KMS-11 (cell line): ENCODE measurements around the gene TNFAIP1.
"Not testable (repeated sequence)": the region's sequence is repeated elsewhere in the genome, so short reads cannot be mapped to it uniquely, and the experiment has no call there.

Source experiments
- H2AFZ ChIP-seq: fragments of 200-600 bp; sonication (generic); 2 replicates; pipeline ENCODE4 v1.6.1; 2016; ENCODE audit warnings: antibody characterized with exemption, mixed run types, low read depth
- H3K27ac ChIP-seq: fragments of 200-600 bp; sonication (generic); 2 replicates; pipeline ENCODE4 v1.6.1; 2016; ENCODE audit warnings: mild to moderate bottlenecking, mixed run types
- H3K27me3 ChIP-seq: fragments of 200-600 bp; sonication (generic); 2 replicates; pipeline ENCODE4 v1.6.1; 2017; ENCODE audit warnings: mild to moderate bottlenecking, low read depth, mixed run types, moderate library complexity; ENCODE audit not compliant: insufficient read depth
- H3K36me3 ChIP-seq: fragments of 200-600 bp; sonication (generic); 2 replicates; pipeline ENCODE4 v1.6.1; 2017; ENCODE audit warnings: mild to moderate bottlenecking, mixed run types; ENCODE audit not compliant: insufficient read depth
- H3K4me1 ChIP-seq: fragments of 200-600 bp; sonication (generic); 2 replicates; pipeline ENCODE4 v1.6.1; 2016; ENCODE audit warnings: mild to moderate bottlenecking, low read depth, mixed run types; ENCODE audit not compliant: poor library complexity, severe bottlenecking
- H3K4me2 ChIP-seq: fragments of 200-600 bp; sonication (generic); 2 replicates; pipeline ENCODE4 v1.7.0; 2016; ENCODE audit warnings: mild to moderate bottlenecking, mixed run types
- H3K4me3 ChIP-seq: fragments of 200-600 bp; sonication (generic); IDR thresholded peaks from 2 replicates; pipeline ENCODE4 v1.6.1; 2017; ENCODE audit warnings: low read depth, low read length, mixed read lengths; ENCODE audit not compliant: insufficient read depth
- H3K79me2 ChIP-seq: fragments of 200-600 bp; sonication (generic); 2 replicates; pipeline ENCODE4 v1.6.1; 2016; ENCODE audit warnings: low read depth, mixed run types; ENCODE audit not compliant: insufficient read depth
- H3K9ac ChIP-seq: fragments of 200-600 bp; sonication (generic); 2 replicates; pipeline ENCODE4 v1.6.1; 2016; ENCODE audit warnings: mild to moderate bottlenecking, mixed run types
- H4K20me1 ChIP-seq: fragments of 200-600 bp; sonication (generic); 2 replicates; pipeline ENCODE4 v1.6.1; 2016; ENCODE audit warnings: mild to moderate bottlenecking, mixed run types; ENCODE audit not compliant: insufficient read depth
- CTCF ChIP-seq: fragments of 200-600 bp; sonication (generic); conservative IDR thresholded peaks from 2 replicates; pipeline ENCODE4 v1.6.1; 2017; ENCODE audit warnings: low read depth, mild to moderate bottlenecking, antibody characterized with exemption, low read length, moderate library complexity, mixed read lengths

Gene TNFAIP1

GRCh38 chr17:28335201-28335958 is at the start of gene TNFAIP1, which contains the start of gene IFT20:
Gene TNFAIP1, plus strand, starts transcription at chr17:28335761. Its CDS starts 3,761 bp downstream, at chr17:28339522.
Gene IFT20, minus strand, starts transcription at chr17:28335472. Its CDS starts 3,487 bp downstream, at chr17:28331985.
- H3K4me2 ChIP-seq, result peak within 1 kb of the TSS; percentile 91
- no peaks in the 10 kb centered on the region for H4K20me1 ChIP-seq
- H3K27me3 ChIP-seq, result no peaks in the 10 kb centered on the region
- H3K27ac ChIP-seq, result peak within 1 kb of the TSS; percentile 63
- H3K4me3 ChIP-seq, result no peak within 1 kb of the TSS
- H3K79me2 ChIP-seq, result no peaks in the 10 kb centered on the region; the same call in 1 of the 2 replicates
- peak within 1 kb of the TSS; percentile 74 for H3K9ac ChIP-seq
- H3K4me1 ChIP-seq, result peaks cover 15% of the 10 kb centered on the region
- TF ChIP-seq CTCF, result no peak
- H3K36me3 ChIP-seq, result no peaks in the 10 kb centered on the region
- peak within 1 kb of the TSS; percentile 77 for H2AFZ ChIP-seq

- H4K20me1 ChIP-seq, result no peaks in the 10 kb centered on the region
- no peaks in the 10 kb centered on the region for H3K36me3 ChIP-seq
- H3K79me2 ChIP-seq, result no peaks in the 10 kb centered on the region
- no peaks in the 10 kb centered on the region for H3K27me3 ChIP-seq
- H3K9ac ChIP-seq, result no peak overlapping the region
- H3K27ac ChIP-seq, result no peak overlapping the region
- no peak for TF ChIP-seq CTCF
- H3K4me1 ChIP-seq, result no peaks in the 10 kb centered on the region
- no peak overlapping the region for H3K4me2 ChIP-seq
- H3K4me3 ChIP-seq, result no peak overlapping the region
- no peak overlapping the region for H2AFZ ChIP-seq
These were observed 49.6 kb upstream of the TNFAIP1 start for GRCh38 chr17:28285965-28286364.

- H3K27me3 ChIP-seq, result no peaks in the 10 kb centered on the region
- H3K79me2 ChIP-seq, result no peaks in the 10 kb centered on the region
- no peak overlapping the region for H3K4me3 ChIP-seq
- no peak overlapping the region for H3K27ac ChIP-seq
- TF ChIP-seq CTCF, result no peak
- H2AFZ ChIP-seq, result no peak overlapping the region
- H3K4me1 ChIP-seq, result peaks cover 4% of the 10 kb centered on the region
- no peak overlapping the region for H3K4me2 ChIP-seq
- H3K9ac ChIP-seq, result no peak overlapping the region
- H4K20me1 ChIP-seq, result no peaks in the 10 kb centered on the region
- H3K36me3 ChIP-seq, result no peaks in the 10 kb centered on the region
These were observed 44.9 kb upstream of the TNFAIP1 start for GRCh38 chr17:28290703-28291102.

GRCh38 chr17:28291780-28292330 is 43.7 kb upstream of the TNFAIP1 start:
- Histone ChIP-seq H3K27me3 (no peaks in the 10 kb centered on the region), H3K36me3 (no peaks in the 10 kb centered on the region), H3K9ac (no peak overlapping the region), H3K4me1 (peaks cover 14% of the 10 kb centered on the region), H3K4me3 (no peak overlapping the region), H3K79me2 (no peaks in the 10 kb centered on the region), H4K20me1 (no peaks in the 10 kb centered on the region), H3K27ac (no peak overlapping the region), H2AFZ (no peak overlapping the region), H3K4me2 (no peak overlapping the region)
- no peak for TF ChIP-seq CTCF

- H3K27ac ChIP-seq, H3K79me2 ChIP-seq, H3K36me3 ChIP-seq, H3K9ac ChIP-seq, H4K20me1 ChIP-seq, H3K27me3 ChIP-seq, H2AFZ ChIP-seq, H3K4me3 ChIP-seq, H3K4me2 ChIP-seq: not testable (repeated sequence)
- H3K4me1 ChIP-seq, result peaks cover 14% of the 10 kb centered on the region
These were observed 42.7 kb upstream of the TNFAIP1 start for GRCh38 chr17:28292878-28293277.
